HEK293 (cell line): ENCODE results near the gene FAM193B.

Source experiments
- CTCF ChIA-PET: fragments of 350-600 bp; formaldehyde crosslinking; extraction: SDS; loops from one replicate; lab custom pipeline; 2021; ENCODE audit warnings: antibody characterized with exemption; lab: Yijun Ruan, JAX
- POLR2A ChIA-PET: fragments of 300-600 bp; formaldehyde crosslinking; extraction: SDS; loops from one replicate; lab custom pipeline; 2020; ENCODE audit warnings: antibody characterized with exemption, inconsistent platforms; lab: Yijun Ruan, JAX
- H3K27ac ChIP-seq: fragments of 200-500 bp; sonication (Bioruptor generic); 2 replicates; pipeline ENCODE4 v1.5.1; 2014; ENCODE audit warnings: low read depth, low read length, control low read depth, inconsistent platforms; ENCODE audit errors: extremely low read depth
- H3K36me3 ChIP-seq, 2 experiments: fragments of 200-500 bp in 1 of 2; sonication (Bioruptor generic) in 1 of 2; 1 replicate in 1 of 2; 2 replicates in 1 of 2; pipeline ENCODE4 v1.5.1; 2014 to 2017; ENCODE audit warnings: inconsistent platforms in 2 of 2, low read length in 2 of 2; ENCODE audit not compliant: control insufficient read depth in 2 of 2, insufficient read depth in 1 of 2
- H3K4me1 ChIP-seq: fragments of 200-500 bp; sonication (Bioruptor generic); 2 replicates; pipeline ENCODE4 v1.5.1; 2014; ENCODE audit warnings: mild to moderate bottlenecking, low read length, inconsistent platforms; ENCODE audit not compliant: control insufficient read depth, insufficient read depth
- H3K4me3 ChIP-seq: 2 replicates; pipeline ENCODE4 v1.5.1; 2011; ENCODE audit warnings: low read depth, mild to moderate bottlenecking, control low read depth, low read length, moderate library complexity
- H3K9me3 ChIP-seq: fragments of 200-500 bp; sonication (Bioruptor generic); 2 replicates; pipeline ENCODE4 v1.5.1; 2014; ENCODE audit warnings: low read depth, low read length, inconsistent platforms; ENCODE audit not compliant: control insufficient read depth, insufficient read depth
- BCL11B ChIP-seq: fragments of 450-650 bp; formaldehyde crosslinking; IDR thresholded peaks from 2 replicates; pipeline ENCODE4 v1.5.1; 2016; ENCODE audit warnings: low read depth, missing biosample characterization, missing genetic modification characterization
- EGR2 ChIP-seq: fragments of 450-650 bp; formaldehyde crosslinking; IDR thresholded peaks from 2 replicates; pipeline ENCODE4 v1.5.1; 2016; ENCODE audit warnings: low read depth, missing biosample characterization, missing genetic modification characterization
- KLF1 ChIP-seq: fragments of 450-650 bp; formaldehyde crosslinking; IDR thresholded peaks from 2 replicates; pipeline ENCODE4 v1.5.1; 2016; ENCODE audit warnings: missing biosample characterization, missing genetic modification characterization
- OSR2 ChIP-seq: fragments of 450-650 bp; formaldehyde crosslinking; IDR thresholded peaks from 2 replicates; pipeline ENCODE4 v1.5.1; 2016; ENCODE audit warnings: missing biosample characterization, missing genetic modification characterization
- ZBTB1 ChIP-seq: fragments of 450-650 bp; formaldehyde crosslinking; IDR thresholded peaks from 2 replicates; pipeline ENCODE4 v1.5.1; 2016; ENCODE audit warnings: missing biosample characterization, missing genetic modification characterization
- ZEB2 ChIP-seq: fragments of 450-650 bp; formaldehyde crosslinking; IDR thresholded peaks from 2 replicates; pipeline ENCODE4 v1.5.1; 2016; ENCODE audit warnings: missing biosample characterization, missing genetic modification characterization
- ZFHX2 ChIP-seq: fragments of 450-650 bp; formaldehyde crosslinking; conservative IDR thresholded peaks from 2 replicates; pipeline ENCODE4 v1.5.1; 2016; ENCODE audit warnings: missing biosample characterization, missing genetic modification characterization
- ZFP3 ChIP-seq: fragments of 450-650 bp; formaldehyde crosslinking; IDR thresholded peaks from 2 replicates; pipeline ENCODE4 v1.5.1; 2016; ENCODE audit warnings: low read depth, missing biosample characterization, missing genetic modification characterization
- ZNF174 ChIP-seq: fragments of 450-650 bp; formaldehyde crosslinking; IDR thresholded peaks from 2 replicates; pipeline ENCODE4 v1.5.0; 2017; ENCODE audit warnings: missing biosample characterization, mild to moderate bottlenecking, missing genetic modification characterization
- ZNF596 ChIP-seq: fragments of 450-650 bp; IDR thresholded peaks from 2 replicates; pipeline ENCODE4 v1.5.0; 2018; ENCODE audit warnings: missing biosample characterization, mild to moderate bottlenecking, missing genetic modification characterization, moderate library complexity
- ZNF600 ChIP-seq: fragments of 450-650 bp; formaldehyde crosslinking; IDR thresholded peaks from 2 replicates; pipeline ENCODE4 v1.5.1; 2016; ENCODE audit warnings: missing biosample characterization, missing genetic modification characterization
- ZNF768 ChIP-seq: fragments of 450-650 bp; formaldehyde crosslinking; IDR thresholded peaks from 2 replicates; pipeline ENCODE4 v1.5.1; 2018; ENCODE audit warnings: missing biosample characterization, mild to moderate bottlenecking, missing genetic modification characterization
- ZNF843 ChIP-seq: fragments of 450-650 bp; formaldehyde crosslinking; IDR thresholded peaks from 2 replicates; pipeline ENCODE4 v1.5.1; 2016; ENCODE audit warnings: missing biosample characterization, missing genetic modification characterization
- ZSCAN30 ChIP-seq: fragments of 450-650 bp; IDR thresholded peaks from 2 replicates; pipeline ENCODE4 v1.5.1; 2018; ENCODE audit warnings: missing biosample characterization, mild to moderate bottlenecking, missing genetic modification characterization, moderate library complexity
- TF ChIP-seq, protein P1 (sequence below): fragments of 450-650 bp; formaldehyde crosslinking; IDR thresholded peaks from 2 replicates; pipeline ENCODE4 v1.5.1; 2016; ENCODE audit warnings: missing biosample characterization, missing genetic modification characterization

Gene FAM193B

GRCh38 chr5:177477701-177478477 lies 76.5 kb downstream of the FAM193B start (continued):
- TF ChIP-seq ZEB2 (no peak), ZNF600 (tag by site-specific recombination) (0 out of 2 replicates have a peak, but pooled peaks have one; percentile 9)

- Histone ChIP-seq H3K9me3 (no peaks in the 10 kb centered on the region), H3K4me1 (peaks cover 4% of the 10 kb centered on the region), H3K27ac (no peak overlapping the region), H3K36me3 (peaks cover 0 to 11% of the 10 kb centered on the region in 2 experiments; a peak in 1 of 3 replicates), H3K4me3 (no peak overlapping the region)
- ChIA-PET CTCF (interaction anchor here (0.6 to 2.8 kb wide), 11 partner anchors 8 to 158 kb away, joined by 3 to 11 read pairs (median 4); no protein-coding TSS in a partner anchor), POLR2A (interaction anchor here (0.8 to 8.1 kb wide), 6 partner anchors 9 to 74 kb away, joined by 3 to 106 read pairs (median 4); partner anchors contain the start of genes GRK6 and PDLIM7)
- TF ChIP-seq ZNF768 (tag by site-specific recombination): peak; percentile 68; the same call in 1 of the 2 replicates
- 0 out of 2 replicates have a peak, but pooled peaks have one; percentile 6 for TF ChIP-seq KLF1 (tag by site-specific recombination)
- no peak for TF ChIP-seq ZFP3 (tag by site-specific recombination)
Measured at GRCh38 chr5:177476531-177477233, 77.7 kb downstream of the FAM193B start.

DNA sequence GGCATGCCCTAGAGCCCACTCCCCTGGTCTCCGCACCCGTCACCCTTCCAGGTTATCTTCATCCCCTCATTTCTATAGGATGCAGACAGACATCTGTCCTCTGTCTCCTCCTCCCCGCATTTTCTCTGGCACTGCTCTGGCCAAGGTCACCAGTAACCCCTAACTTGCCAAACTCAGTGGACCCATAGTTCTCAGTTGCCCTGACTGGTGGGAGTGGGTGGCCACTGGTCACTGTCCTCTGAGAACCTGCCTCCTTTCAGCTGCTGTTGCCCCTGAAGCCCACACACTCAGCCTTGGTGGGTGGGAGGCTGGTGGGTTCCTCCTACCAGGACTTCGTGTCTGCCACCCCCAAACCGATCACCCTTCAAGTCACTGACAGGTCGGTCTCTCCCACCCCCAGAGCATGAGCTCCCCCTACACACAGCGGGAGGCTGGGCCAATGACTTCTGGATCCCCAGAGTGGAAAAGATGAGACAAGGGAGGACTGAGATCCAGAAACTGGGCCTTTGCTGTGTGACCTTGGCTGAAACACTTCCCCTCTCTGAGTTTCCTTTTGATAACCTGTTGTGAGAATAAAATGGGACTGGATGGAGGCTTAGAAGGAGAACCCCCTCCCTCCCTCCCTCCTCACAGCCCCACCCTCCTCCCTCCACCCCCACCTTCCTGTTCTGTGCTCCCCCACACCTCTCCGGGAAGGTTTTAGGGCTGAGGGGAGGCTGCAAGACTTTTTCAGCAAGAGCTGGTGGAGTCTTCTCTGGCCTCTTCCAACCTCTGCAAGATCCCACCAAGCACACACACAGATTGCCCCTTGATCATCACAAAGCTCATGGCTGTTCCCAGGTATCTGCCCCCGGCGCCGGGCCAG lies 78.6 kb downstream of the FAM193B start:
- H3K36me3 ChIP-seq: peaks cover 0 to 17% of the 10 kb centered on the region in 2 experiments; a peak in 1 of 3 replicates
- TF ChIP-seq ZNF174 (tag by site-specific recombination) (no peak), ZNF768 (tag by site-specific recombination) (0 out of 2 replicates have a peak, but pooled peaks have one; percentile 63), ZNF843 (tag by site-specific recombination) (no peak), EGR2 (tag by site-specific recombination) (peak; percentile 91), ZSCAN30 (no peak), OSR2 (tag by site-specific recombination) (no peak), ZBTB1 (no peak), ZFHX2 (tag by site-specific recombination) (peak; percentile 92), ZNF596 (tag by site-specific recombination) (no peak), BCL11B (peak; percentile 19; the same call in 1 of the 2 replicates)
- TF ChIP-seq, protein P1, sequence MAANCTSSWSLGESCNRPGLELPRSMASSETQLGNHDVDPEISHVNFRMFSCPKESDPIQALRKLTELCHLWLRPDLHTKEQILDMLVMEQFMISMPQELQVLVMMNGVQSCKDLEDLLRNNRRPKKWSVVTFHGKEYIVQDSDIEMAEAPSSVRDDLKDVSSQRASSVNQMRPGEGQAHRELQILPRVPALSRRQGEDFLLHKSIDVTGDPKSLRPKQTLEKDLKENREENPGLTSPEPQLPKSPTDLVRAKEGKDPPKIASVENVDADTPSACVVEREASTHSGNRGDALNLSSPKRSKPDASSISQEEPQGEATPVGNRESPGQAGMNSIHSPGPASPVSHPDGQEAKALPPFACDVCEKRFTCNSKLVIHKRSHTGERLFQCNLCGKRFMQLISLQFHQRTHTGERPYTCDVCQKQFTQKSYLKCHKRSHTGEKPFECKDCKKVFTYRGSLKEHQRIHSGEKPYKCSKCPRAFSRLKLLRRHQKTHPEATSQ (tag by site-specific recombination): no peak
- no peak overlapping the region for H3K4me3 ChIP-seq
- POLR2A ChIA-PET: interaction anchor here (0.8 to 8.1 kb wide), 8 partner anchors 10 to 73 kb away, joined by 3 to 106 read pairs (median 4); partner anchors contain the start of gene PDLIM7
- no peak overlapping the region for H3K27ac ChIP-seq
- peaks cover 4% of the 10 kb centered on the region for H3K4me1 ChIP-seq
- H3K9me3 ChIP-seq: no peaks in the 10 kb centered on the region
- CTCF ChIA-PET: interaction anchor here (0.6 to 2.8 kb wide), 11 partner anchors 9 to 156 kb away, joined by 3 to 11 read pairs (median 4); no protein-coding TSS in a partner anchor
